UCSD-AML1 (cell line): ENCODE results near the gene RAP2A.
A peak's percentile ranks its signal among the peaks of the same experiment; 100 is the strongest.

ENCODE experiments used
- DNase-seq: peaks from one replicate; lab custom pipeline; 2025; ENCODE audit not compliant: unreplicated experiment; lab: John Stamatoyannopoulos, UW

RAP2A gene

DNA sequence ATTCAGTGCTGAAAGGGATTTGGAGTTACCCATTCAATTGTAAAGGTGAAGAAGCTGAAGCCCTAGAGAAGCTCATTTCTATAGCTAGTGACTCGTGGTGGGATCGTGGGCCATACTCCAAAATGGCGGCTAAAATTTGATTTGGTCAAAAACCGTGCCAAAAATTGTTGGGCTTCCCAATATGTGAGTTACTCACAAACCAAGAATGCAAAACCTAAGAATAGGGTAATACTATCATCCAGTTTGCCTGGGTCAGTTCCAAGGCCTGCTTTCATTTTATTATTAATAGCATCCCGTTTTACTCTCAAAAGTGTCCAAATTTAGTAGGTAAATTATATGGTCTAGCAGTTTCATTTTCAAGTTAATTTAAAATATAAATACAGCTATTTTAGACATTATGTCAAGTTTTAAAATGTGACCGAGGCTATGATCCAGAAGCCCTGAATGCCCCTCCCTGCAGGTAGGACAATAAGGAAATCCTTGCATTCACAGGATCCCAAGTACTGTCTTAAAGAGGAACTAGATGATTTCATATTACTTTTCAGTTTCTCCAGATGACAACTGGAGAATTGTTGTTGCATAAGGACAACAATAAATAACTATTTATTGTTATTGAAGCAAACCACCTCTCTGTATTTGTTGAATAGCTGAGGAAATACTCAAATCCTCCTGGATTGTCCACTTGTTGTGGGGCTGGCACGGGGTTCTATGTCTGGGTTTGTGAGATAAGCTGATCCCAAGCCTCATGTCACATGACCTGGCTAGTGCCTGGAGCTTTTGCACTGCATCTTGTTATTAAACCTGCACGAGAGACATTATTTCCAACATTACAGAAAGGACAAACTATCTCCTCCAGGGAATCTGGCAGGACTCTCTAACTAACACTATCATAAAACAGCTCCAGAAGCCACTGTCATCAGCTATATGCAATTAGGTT lies 11.6 kb upstream of the RAP2A start:
- DNase-seq, result no peak

DNA sequence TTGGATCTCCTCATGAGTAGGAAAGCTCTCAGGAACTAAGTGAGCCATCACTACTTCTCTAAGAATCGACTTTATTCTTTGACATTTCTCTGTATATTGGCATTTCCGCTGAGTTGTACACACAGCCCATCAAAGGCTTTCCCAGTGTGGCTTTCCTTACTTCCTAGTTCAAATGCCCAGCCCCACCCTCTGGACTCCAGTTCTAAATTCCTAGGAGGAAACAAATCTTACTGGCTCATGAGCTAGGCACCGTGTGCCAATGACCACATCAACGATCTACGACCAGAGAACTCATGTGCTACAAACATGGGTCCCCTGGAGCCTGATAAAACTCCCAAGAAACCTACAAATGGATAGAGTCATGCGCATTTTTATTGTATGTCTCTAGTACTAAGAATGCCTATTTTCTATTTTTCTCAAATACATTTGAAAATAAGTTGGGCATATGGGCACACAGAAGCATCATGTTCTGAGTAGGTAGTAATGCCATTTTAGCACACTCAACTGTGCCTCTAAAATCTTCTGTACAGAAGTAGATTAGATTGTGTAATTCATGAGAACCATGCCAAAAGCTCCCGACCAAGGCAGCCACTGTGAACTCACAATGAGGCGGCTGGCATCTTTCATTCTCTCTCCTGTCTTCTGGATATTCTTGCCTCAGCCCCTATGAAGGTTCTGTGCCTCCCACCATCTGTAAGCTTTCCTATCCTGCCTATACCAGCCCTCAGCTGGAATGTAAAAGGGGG lies 10.5 kb upstream of the RAP2A start:
- no peak for DNase-seq

DNA sequence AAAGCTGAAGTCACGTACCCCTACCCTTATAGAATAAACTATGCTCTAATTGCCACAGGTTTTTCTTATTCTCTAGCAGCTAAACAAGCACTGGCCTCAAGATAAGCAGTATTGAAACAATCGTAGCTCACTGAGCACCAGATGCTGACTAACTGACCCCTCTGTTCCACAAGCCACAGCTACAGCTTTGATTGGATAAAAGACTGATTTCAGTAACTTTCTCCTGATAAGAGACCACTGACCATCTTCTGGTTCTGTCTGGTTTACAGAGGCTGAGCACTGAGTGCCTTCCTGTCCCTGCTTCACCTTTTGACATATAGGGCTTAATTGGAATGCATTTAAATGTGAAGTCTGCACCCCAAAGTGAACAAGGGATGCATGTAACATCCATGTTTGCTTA lies 8.4 kb upstream of the RAP2A start:
- DNase-seq, result no peak

DNA sequence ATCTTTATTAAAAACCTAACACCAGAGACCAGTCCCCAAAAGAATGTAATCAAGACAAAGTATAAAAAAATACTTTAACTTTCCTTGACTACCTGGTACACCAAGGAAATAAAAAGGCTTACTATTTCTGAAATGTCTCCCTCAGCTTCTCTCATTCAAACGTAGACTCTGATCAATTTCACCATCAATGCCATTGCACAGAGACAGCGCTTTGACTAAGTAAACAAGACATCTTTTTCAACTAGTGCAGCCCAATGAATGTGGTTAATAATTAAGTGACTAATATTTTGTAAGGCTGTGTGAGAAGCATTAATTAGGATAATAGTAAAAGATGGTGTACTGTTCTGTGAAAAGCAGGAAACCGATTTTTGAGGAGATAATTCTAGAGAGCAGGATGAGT lies 7.3 kb upstream of the RAP2A start:
- DNase-seq, result no peak

DNA sequence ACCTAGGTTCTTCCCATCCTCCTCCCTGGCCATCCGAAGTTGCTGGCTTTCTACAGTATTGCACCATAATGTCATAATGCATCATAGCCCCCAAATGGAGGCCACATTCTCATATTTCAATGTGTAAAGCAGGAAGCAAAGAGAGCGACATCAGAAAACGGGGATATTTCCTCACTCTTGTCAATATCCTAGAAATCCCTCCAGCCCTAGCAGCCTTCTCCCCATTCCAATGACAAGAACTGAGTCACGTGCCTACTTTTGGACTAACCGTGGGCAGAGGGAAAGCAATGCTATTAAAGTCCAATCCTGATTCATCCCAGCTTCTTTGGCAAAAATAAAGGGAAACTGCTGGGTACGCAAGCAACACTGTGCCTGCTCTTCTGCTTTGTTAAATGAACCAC lies 4.3 kb upstream of the RAP2A start:
- no peak for DNase-seq

DNA sequence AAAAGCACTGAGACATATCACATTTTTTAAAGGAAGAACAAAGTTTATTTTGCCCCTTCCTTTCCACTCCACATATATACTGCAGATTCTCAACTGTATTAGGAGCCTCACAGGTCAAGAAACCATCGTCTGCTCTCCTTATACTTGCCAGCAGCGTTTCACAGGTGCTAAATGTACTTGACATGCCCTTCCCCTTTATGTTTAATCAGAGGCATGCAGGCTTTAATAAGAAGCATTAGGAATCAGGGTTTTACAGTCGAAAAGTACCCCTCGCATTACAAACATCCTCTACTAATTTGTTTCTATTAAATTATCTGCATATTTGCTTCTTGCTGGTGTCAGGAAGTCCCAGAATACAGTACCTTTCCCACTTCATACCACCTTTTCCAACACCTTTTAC lies 3.7 kb upstream of the RAP2A start:
- no peak for DNase-seq

DNA sequence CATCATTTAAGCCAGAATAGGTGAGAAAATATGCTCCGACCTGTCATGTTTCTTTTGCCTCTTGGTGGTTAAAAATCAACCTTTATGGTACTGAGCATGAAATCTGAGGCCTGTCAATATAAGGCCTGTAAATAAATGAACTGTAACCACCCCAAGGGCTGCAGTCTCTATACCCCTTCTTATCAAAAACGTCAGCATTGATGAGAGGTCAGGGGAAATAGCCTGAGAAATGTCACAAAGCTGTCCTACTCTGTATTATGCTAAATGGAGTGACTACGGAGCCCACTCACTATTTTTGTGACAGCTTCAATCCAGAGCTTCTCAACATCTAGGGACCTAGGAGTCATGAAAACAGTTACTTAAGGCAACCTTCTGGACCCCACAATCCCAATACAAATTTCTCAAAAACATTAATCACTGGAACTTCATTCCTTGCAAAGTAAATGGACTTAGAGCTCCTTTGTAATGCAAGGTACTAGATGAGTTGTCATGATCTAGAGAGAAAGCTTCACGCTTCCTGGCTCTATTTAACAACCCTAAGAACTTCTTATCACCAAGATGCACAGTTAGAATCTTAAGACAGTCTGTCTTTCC lies 2.7 kb upstream of the RAP2A start:
- no peak for DNase-seq

DNA sequence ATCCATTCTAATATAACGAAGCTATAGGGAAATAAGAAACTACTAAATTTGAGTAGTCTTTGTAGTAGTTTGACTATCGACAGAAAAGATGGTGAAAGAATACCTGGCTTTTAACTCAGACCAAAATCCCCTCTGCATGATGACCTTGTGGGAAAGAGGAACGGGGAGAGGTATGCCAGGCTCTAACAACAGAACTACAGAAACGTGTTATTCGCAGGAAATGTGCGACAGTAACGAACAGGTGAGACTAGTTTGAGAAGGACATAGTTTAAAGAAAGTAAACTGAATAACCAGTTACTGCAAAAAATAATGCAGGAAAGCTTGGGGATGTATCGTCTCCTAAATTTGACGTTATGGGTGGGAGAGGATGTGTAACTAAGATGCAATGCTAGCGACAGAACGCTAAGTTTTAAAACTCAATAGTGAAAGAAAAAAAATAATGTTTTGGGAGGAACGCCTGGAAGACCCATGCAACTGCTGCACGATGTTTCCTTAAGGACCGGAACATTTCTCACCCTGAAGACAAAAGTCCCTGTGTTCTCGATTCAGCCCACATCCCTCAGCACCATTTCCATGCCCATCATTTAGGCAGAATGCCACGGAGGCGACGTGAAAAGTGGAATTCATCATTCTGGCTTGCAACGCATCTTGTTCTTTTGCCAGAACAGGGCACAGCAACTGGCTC lies 1.6 kb upstream of the RAP2A start:
- DNase-seq, result no peak

DNA sequence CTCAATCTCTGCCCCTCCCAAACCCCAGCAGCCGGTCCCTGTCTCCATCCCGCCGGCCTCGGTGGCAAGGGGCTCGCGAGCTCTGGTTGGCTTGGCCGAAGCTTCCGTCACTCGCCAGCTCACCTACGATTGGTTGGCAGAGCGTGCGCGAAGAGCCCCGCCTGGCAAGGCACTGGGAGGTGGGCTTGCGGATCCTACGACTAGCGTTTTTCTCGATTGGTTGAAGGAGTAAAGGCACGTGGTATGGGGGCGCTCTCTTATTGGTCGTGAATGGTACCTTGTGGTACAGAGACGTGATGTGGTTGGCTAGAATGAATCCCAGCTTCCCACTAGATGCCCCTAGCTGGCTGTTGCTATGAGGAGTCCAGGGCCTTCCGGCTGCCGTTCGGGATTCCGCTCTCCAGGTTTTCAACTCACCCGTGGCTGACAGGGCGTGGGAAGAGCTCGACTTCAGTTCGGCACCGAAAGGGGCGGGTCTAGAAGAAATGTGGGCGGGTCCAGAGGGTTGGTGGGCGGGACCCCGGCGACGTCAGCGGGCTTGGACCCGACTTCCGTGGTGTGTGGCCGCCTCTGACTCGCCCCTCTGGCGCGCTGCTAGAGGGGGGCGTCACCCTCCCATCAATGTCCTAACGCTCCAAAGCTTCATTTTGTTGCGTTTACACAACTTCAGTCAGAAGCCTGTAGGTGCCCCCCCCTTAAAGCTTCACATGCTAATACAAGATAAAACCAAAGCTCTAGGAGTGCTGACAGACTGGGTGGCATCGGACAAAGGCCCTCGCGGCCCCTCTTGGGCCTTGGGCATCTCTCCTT lies 847 bp upstream of the RAP2A start:
- DNase-seq, result peak; percentile 99

DNA sequence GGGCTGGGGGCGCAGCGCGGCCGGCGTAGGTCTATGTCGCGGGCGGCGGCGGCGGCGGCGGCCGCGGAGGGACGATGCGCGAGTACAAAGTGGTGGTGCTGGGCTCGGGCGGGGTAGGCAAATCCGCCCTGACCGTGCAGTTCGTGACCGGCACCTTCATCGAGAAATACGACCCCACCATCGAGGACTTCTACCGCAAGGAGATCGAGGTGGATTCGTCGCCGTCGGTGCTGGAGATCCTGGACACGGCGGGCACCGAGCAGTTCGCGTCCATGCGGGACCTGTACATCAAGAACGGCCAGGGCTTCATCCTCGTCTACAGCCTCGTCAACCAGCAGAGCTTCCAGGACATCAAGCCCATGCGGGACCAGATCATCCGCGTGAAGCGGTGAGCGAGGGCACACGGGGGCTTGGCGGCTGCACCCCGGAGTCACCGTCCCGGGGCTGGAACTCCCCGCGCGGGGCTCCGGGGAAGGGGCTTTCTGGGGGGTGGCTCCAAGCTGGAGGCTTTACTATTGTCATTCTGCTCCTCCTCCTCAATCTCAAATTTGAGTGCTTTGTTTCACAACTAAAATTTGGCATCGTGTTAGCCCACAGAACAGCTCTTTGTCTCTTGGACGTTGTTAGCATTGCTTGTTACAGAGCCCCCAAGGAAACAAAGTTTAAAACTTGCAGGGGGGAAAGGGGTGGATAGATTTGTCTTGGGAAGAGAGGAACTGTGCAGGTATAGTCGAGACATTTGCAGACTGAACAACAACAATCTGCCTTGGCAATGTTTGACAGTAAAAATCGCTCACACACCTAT lies 630 bp downstream of the RAP2A start:
- peak; percentile 52 for DNase-seq

DNA sequence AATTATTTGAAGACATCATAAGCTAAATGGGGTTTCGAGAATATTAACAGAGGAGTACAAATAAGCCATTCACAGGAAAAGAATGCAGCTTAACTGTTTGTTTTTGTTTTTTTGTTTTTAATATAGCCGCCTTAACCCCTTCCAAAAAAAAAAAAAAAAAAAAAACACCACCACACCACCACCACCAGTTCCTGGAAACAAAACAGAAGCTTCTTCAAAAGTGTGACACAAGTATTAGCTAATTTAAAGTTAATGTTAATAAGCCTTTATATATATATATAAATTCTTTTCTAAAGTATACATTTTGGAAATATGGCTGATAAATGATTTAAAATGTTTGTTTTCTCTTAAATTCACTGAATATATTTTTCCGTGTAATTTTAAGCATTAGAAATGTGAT lies 1.4 kb downstream of the RAP2A start:
- no peak for DNase-seq

DNA sequence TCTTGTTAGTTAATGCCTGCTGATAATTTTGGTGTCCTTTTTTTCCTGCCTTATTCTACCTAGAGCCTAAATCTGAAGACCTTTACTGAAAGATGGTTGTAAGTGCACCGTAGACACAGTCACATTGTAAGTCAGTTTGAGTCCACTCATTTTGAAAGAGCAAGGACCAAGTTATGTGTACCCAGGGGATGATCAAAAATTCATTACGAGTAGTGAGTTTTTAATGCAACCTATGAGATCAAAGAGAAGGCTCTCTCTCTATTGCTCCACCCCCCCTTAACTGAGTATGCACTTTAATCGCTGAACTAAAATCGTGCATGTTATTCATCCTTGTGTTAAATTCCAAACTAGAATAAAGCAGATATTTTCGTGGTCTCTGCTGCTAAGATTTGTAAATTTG lies 1.8 kb downstream of the RAP2A start:
- no peak for DNase-seq

DNA sequence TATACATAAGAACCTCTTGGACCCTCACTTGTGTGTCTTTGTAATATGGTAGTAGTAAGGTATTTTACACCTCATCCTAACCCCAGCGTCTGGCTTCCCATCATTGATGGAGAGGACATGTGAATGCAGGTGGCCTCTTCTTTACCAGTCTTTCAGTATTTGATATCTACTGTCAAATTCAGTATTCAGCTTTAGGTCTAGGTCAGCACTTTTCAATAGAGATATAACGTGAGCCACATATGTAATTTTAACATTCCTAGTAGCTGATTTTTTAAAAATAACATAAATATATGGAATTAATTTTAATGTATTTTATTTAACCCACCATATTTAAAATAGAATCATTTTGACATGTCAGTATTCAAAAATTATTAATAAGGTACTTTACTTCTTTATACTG lies 2.9 kb downstream of the RAP2A start:
- no peak for DNase-seq

DNA sequence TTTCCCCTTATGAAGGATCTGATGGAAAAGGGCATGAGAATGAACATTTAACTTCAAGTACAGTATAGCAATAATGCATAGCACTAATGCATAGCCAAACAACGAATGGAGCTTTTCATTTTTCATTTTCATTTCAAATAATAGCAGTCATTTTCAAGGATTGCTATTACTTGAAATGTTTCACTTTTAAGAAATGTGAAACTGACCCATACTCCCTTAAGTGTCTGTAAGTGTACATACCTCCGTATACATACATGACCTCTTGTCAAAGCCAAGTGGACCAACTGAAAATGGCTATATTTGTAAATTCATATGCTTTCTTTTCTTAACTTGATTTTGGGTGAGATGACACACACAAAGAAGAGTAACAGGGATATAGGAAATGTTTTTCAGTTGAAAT lies 3.8 kb downstream of the RAP2A start:
- no peak for DNase-seq

DNA sequence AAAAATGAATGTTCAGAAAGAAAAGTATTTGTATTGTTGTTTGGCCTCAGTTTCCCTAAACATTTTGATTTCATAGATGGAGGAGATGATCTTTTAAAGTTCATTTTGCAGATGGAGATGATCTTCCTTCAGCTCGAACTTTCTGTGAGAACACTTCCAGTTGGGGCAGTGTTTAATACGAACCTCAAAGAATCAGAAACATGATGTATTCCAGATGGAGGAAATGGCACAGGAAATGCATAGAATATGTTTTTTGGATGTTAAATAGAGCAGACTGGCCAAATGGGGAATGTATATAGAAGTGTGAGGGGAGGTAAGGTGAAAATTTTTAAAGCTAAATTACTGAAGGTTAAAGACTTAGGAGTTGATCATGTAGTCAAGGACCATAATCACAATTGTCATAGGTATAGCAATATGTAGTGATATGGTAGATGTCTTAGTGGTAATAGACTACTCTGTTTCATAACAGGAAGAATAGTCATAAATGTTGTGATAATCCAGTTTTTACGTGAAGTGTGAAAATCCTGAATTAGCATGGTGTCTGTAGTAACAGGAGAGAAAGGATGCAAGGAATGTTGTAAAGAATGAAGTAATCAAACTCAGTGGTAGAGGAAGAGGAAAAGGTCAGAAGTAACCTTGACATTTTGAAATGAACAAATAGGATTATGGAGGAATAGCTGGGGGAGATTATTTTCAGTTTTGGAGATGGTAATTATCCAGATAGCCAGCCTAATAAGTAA lies 5.1 kb downstream of the RAP2A start:
- no peak for DNase-seq

DNA sequence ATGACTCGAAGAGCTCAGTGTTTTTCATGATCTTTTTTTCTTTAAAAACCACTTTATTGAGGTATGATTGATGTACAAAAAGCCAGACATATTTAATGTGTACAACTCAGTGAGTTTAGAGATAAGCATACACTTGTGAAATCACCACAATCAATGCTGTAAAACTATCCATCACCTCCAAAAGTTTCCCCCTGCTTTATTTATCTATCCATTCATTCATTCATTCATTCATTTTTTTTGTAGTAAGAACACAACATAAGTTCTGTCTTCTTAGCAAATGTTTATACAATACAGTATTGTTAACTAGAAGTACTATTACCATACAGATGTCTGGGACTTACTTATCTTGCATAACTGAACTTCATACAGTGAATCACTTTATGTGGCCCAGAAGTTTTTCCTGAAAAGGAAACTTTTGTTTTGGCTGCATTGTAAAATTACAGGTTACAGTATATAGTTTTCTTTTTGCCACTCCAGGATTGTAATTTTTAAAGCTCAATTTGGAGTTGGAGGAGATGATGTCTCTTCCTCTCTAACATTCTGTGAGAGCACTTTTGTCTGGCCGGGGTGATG lies 6.7 kb downstream of the RAP2A start:
- no peak for DNase-seq

DNA sequence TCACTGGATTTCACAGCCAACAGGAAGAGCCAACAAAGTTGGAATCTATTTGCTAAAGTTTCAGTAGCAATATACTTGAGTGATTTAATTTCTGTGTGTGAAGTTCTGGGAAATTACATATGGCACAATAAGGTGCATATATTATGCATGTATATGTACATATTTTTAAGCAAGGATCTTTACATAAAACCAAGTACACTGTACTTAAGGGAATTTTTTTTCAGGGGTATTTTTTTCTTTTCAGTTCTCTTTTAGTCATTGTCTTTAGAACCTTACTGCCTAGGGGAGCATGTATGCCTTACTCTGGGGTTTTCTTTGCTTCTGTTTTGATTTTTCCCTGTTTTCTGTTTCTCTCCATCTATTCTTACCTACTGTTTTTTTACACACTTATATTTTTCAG lies 7.4 kb downstream of the RAP2A start:
- DNase-seq, result no peak

DNA sequence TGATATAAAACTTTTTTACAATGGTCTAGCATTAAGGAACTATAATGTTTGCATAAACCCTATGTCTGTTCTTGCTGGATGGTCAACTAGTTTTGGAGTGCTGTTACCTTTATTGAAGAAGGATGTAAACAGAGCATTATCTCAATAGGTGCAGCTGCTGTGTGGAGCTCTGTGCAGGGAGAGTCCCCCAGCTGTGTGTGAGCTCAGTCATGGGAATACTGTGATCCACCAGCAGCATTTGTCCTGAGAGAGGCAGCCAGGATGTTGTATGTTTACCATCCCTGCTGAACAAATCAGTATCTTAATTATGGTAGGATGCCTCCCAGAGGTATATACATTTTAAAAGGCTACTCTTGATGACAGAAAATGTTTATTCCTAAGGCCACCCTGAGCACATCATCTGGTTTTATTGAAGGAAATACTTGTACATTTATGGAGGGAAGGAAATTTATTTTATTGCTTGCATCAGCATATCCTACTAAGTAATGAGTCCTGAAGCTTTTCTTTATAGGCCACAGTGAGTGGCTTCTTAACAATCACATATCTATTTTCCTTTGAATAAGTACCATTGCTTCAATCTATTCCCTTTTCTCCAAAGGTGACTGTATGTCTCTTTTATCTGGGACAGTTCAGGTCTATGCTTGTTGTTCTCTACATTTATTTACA lies 11.7 kb downstream of the RAP2A start:
- no peak for DNase-seq
